ENCODE results near the gene MAGI2. TPM values are rescaled to one million over a fixed set of nuclear protein-coding genes. Genes with fewer than 3 reads are reported as not detected.

The MAGI2 gene
- polyA plus RNA-seq, 2 donors = 0.67 to 0.79 TPM

DNA sequence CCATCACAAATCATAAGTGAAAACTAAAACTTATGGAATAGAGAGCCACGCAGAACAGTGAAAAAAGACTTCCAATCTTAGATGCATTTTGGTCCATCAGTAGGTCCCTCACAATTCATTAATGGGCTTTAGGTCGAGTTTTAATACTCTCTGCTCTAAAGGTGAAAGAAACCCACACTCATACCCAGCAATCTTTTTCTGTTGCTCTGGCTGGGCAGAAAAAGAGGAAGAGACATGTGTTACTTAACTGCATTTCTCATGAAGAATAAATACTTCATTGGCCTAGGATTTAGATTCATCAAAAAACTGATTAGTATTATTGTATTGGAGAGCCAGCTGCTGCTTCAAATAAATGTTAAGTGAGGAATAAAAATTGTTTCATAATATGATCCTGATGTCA lies 1009.2 kb downstream of the MAGI2 start:
- no peaks in the 10 kb centered on the region for H3K27me3 ChIP-seq (ENCODE audit: control insufficient read depth in 1 of 2, insufficient read depth in 2 of 2, low read length in 2 of 2)
- 63 to 79% methylated on average over 2 of the region's 2 CpGs for WGBS, 2 donors
- H3K36me3 ChIP-seq (ENCODE audit: control insufficient read depth in 2 of 2, insufficient read depth in 2 of 2, low read length in 1 of 2) = no peaks in the 10 kb centered on the region
- no peak overlapping the region for H3K27ac ChIP-seq (ENCODE audit: low read depth in 2 of 2, low read length in 1 of 2)
- H3K4me1 ChIP-seq (ENCODE audit: control insufficient read depth in 2 of 2, insufficient read depth in 2 of 2, low read length in 1 of 2) = no peaks in the 10 kb centered on the region
- H3K4me3 ChIP-seq (ENCODE audit: low read depth in 1 of 2, low read length in 2 of 2) = no peak overlapping the region
- H3K9me3 ChIP-seq (ENCODE audit: control insufficient read depth in 2 of 2, insufficient read depth in 1 of 2, low read depth in 1 of 2, low read length in 1 of 2) = no peaks in the 10 kb centered on the region

- Histone ChIP-seq H3K4me3 (ENCODE audit: low read depth in 1 of 2, low read length in 2 of 2) (no peak overlapping the region), H3K27me3 (ENCODE audit: control insufficient read depth in 1 of 2, insufficient read depth in 2 of 2, low read length in 2 of 2) (no peaks in the 10 kb centered on the region), H3K27ac (ENCODE audit: low read depth in 2 of 2, low read length in 1 of 2) (no peak overlapping the region), H3K36me3 (ENCODE audit: control insufficient read depth in 2 of 2, insufficient read depth in 2 of 2, low read length in 1 of 2) (no peaks in the 10 kb centered on the region), H3K9me3 (ENCODE audit: control insufficient read depth in 2 of 2, insufficient read depth in 1 of 2, low read depth in 1 of 2, low read length in 1 of 2) (no peaks in the 10 kb centered on the region), H3K4me1 (ENCODE audit: control insufficient read depth in 2 of 2, insufficient read depth in 2 of 2, low read length in 1 of 2) (no peaks in the 10 kb centered on the region)
- WGBS, 2 donors = 67 to 69% methylated on average over 4 of the region's 4 CpGs
Measured at GRCh38 chr7:78443811-78444210, 1009.7 kb downstream of the MAGI2 start.

DNA sequence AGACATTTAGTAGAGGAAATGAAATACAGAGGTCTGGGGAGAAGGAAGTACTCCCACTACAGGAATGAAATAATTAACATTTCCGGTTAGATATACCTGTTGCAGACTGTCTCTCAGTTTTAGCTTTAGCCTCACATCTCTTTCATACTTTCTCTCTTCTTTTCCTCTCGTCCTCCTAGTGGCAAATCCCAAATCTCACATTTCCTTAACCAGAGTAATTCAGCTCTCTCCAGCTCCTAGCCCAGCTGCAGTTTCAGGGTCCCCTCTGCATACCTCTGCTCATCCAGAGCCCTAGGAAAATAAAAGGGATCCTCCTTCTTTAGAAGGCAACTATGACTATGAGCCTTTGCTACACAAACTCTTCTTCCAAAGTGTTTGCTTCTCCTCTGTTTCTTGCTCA lies 1011.7 kb downstream of the MAGI2 start:
- no peak overlapping the region for H3K27ac ChIP-seq (ENCODE audit: low read depth in 2 of 2, low read length in 1 of 2)
- H3K9me3 ChIP-seq (ENCODE audit: control insufficient read depth in 2 of 2, insufficient read depth in 1 of 2, low read depth in 1 of 2, low read length in 1 of 2) = no peaks in the 10 kb centered on the region
- no peaks in the 10 kb centered on the region for H3K27me3 ChIP-seq (ENCODE audit: control insufficient read depth in 1 of 2, insufficient read depth in 2 of 2, low read length in 2 of 2)
- no peaks in the 10 kb centered on the region for H3K4me1 ChIP-seq (ENCODE audit: control insufficient read depth in 2 of 2, insufficient read depth in 2 of 2, low read length in 1 of 2)
- H3K36me3 ChIP-seq (ENCODE audit: control insufficient read depth in 2 of 2, insufficient read depth in 2 of 2, low read length in 1 of 2) = no peaks in the 10 kb centered on the region
- H3K4me3 ChIP-seq (ENCODE audit: low read depth in 1 of 2, low read length in 2 of 2) = no peak overlapping the region
- 73 to 87% methylated on average over 2 of the region's 2 CpGs for WGBS, 2 donors

- Histone ChIP-seq H3K36me3 (ENCODE audit: control insufficient read depth in 2 of 2, insufficient read depth in 2 of 2, low read length in 1 of 2) (no peaks in the 10 kb centered on the region), H3K4me3 (ENCODE audit: low read depth in 1 of 2, low read length in 2 of 2) (no peak overlapping the region), H3K27ac (ENCODE audit: low read depth in 2 of 2, low read length in 1 of 2) (no peak overlapping the region), H3K4me1 (ENCODE audit: control insufficient read depth in 2 of 2, insufficient read depth in 2 of 2, low read length in 1 of 2) (no peaks in the 10 kb centered on the region), H3K27me3 (ENCODE audit: control insufficient read depth in 1 of 2, insufficient read depth in 2 of 2, low read length in 2 of 2) (no peaks in the 10 kb centered on the region), H3K9me3 (ENCODE audit: control insufficient read depth in 2 of 2, insufficient read depth in 1 of 2, low read depth in 1 of 2, low read length in 1 of 2) (no peaks in the 10 kb centered on the region)
- WGBS, 2 donors = 67 to 77% methylated on average over 7 of the region's 7 CpGs
Measured at GRCh38 chr7:78438433-78438832, 1015.0 kb downstream of the MAGI2 start.

DNA sequence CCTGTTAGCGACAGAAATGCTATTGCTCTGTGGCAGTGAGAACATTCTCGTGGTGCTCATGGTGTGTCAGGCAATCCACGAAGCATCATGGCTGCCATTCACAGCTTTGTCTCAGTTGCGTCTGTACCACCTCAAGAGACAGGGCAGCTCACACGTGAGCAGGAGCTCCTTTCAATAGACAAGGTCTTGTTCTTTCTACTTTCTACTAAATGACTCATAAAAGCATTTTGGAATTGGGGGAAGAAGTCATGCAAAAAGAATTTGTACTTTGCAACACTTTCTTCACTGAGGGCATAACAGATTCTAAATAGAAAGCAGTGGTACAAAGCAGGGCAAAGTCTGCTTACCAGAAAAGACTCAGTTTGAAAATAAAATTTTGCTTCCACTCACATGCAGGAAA lies 1016.3 kb downstream of the MAGI2 start:
- no peaks in the 10 kb centered on the region for H3K27me3 ChIP-seq (ENCODE audit: control insufficient read depth in 1 of 2, insufficient read depth in 2 of 2, low read length in 2 of 2)
- H3K9me3 ChIP-seq (ENCODE audit: control insufficient read depth in 2 of 2, insufficient read depth in 1 of 2, low read depth in 1 of 2, low read length in 1 of 2) = no peaks in the 10 kb centered on the region
- H3K4me1 ChIP-seq (ENCODE audit: control insufficient read depth in 2 of 2, insufficient read depth in 2 of 2, low read length in 1 of 2) = no peaks in the 10 kb centered on the region
- H3K36me3 ChIP-seq (ENCODE audit: control insufficient read depth in 2 of 2, insufficient read depth in 2 of 2, low read length in 1 of 2) = no peaks in the 10 kb centered on the region
- WGBS, 2 donors = 64 to 69% methylated on average over 5 of the region's 5 CpGs
- H3K27ac ChIP-seq (ENCODE audit: low read depth in 2 of 2, low read length in 1 of 2) = no peak overlapping the region
- no peak overlapping the region for H3K4me3 ChIP-seq (ENCODE audit: low read depth in 1 of 2, low read length in 2 of 2)

DNA sequence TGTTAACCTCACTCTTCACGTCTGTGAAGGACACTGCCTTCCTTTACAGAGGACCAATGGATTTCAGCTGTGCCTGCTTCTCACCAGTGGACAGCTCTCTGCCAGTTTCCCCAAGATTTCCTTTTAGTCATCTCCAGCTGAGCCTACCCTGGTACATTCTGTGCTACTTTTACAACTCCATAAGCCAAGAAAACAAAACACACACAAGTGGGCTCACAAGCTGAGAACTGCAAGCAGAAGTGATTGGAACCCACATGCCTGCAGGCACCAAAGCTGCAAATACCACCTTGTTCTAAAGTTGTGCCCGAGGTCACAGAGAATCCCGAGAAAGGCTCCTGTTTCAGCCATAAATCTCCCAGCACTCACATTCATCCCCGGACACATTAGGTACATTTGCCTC lies 1018.1 kb downstream of the MAGI2 start:
- WGBS, 2 donors = 70 to 80% methylated on average over 4 of the region's 4 CpGs
- Histone ChIP-seq H3K4me1 (ENCODE audit: control insufficient read depth in 2 of 2, insufficient read depth in 2 of 2, low read length in 1 of 2) (no peaks in the 10 kb centered on the region), H3K4me3 (ENCODE audit: low read depth in 1 of 2, low read length in 2 of 2) (no peak overlapping the region), H3K27ac (ENCODE audit: low read depth in 2 of 2, low read length in 1 of 2) (no peak overlapping the region), H3K27me3 (ENCODE audit: control insufficient read depth in 1 of 2, insufficient read depth in 2 of 2, low read length in 2 of 2) (no peaks in the 10 kb centered on the region), H3K9me3 (ENCODE audit: control insufficient read depth in 2 of 2, insufficient read depth in 1 of 2, low read depth in 1 of 2, low read length in 1 of 2) (no peaks in the 10 kb centered on the region), H3K36me3 (ENCODE audit: control insufficient read depth in 2 of 2, insufficient read depth in 2 of 2, low read length in 1 of 2) (no peaks in the 10 kb centered on the region)

GRCh38 chr7:78434281-78434680 lies 1019.2 kb downstream of the MAGI2 start:
- H3K4me3 ChIP-seq (ENCODE audit: low read depth in 1 of 2, low read length in 2 of 2) = no peak overlapping the region
- no peaks in the 10 kb centered on the region for H3K4me1 ChIP-seq (ENCODE audit: control insufficient read depth in 2 of 2, insufficient read depth in 2 of 2, low read length in 1 of 2)
- WGBS, 2 donors = 91 to 95% methylated on average over 1 of the region's 1 CpG
- no peaks in the 10 kb centered on the region for H3K36me3 ChIP-seq (ENCODE audit: control insufficient read depth in 2 of 2, insufficient read depth in 2 of 2, low read length in 1 of 2)
- no peaks in the 10 kb centered on the region for H3K27me3 ChIP-seq (ENCODE audit: control insufficient read depth in 1 of 2, insufficient read depth in 2 of 2, low read length in 2 of 2)
- H3K9me3 ChIP-seq (ENCODE audit: control insufficient read depth in 2 of 2, insufficient read depth in 1 of 2, low read depth in 1 of 2, low read length in 1 of 2) = no peaks in the 10 kb centered on the region
- H3K27ac ChIP-seq (ENCODE audit: low read depth in 2 of 2, low read length in 1 of 2) = no peak overlapping the region

- Histone ChIP-seq H3K4me3 (ENCODE audit: low read depth in 1 of 2, low read length in 2 of 2) (no peak overlapping the region), H3K27me3 (ENCODE audit: control insufficient read depth in 1 of 2, insufficient read depth in 2 of 2, low read length in 2 of 2) (no peaks in the 10 kb centered on the region), H3K36me3 (ENCODE audit: control insufficient read depth in 2 of 2, insufficient read depth in 2 of 2, low read length in 1 of 2) (no peaks in the 10 kb centered on the region), H3K9me3 (ENCODE audit: control insufficient read depth in 2 of 2, insufficient read depth in 1 of 2, low read depth in 1 of 2, low read length in 1 of 2) (no peaks in the 10 kb centered on the region), H3K27ac (ENCODE audit: low read depth in 2 of 2, low read length in 1 of 2) (no peak overlapping the region), H3K4me1 (ENCODE audit: control insufficient read depth in 2 of 2, insufficient read depth in 2 of 2, low read length in 1 of 2) (no peaks in the 10 kb centered on the region)
- 70 to 82% methylated on average over 3 of the region's 3 CpGs for WGBS, 2 donors
Measured at GRCh38 chr7:78433421-78433820, 1020.0 kb downstream of the MAGI2 start.

GRCh38 chr7:78429878-78430277 lies 1023.6 kb downstream of the MAGI2 start:
- Histone ChIP-seq H3K9me3 (ENCODE audit: control insufficient read depth in 2 of 2, insufficient read depth in 1 of 2, low read depth in 1 of 2, low read length in 1 of 2) (no peaks in the 10 kb centered on the region), H3K27ac (ENCODE audit: low read depth in 2 of 2, low read length in 1 of 2) (no peak overlapping the region), H3K4me1 (ENCODE audit: control insufficient read depth in 2 of 2, insufficient read depth in 2 of 2, low read length in 1 of 2) (no peaks in the 10 kb centered on the region), H3K4me3 (ENCODE audit: low read depth in 1 of 2, low read length in 2 of 2) (no peak overlapping the region), H3K27me3 (ENCODE audit: control insufficient read depth in 1 of 2, insufficient read depth in 2 of 2, low read length in 2 of 2) (no peaks in the 10 kb centered on the region), H3K36me3 (ENCODE audit: control insufficient read depth in 2 of 2, insufficient read depth in 2 of 2, low read length in 1 of 2) (no peaks in the 10 kb centered on the region)
- 68 to 75% methylated on average over 1 of the region's 1 CpG for WGBS, 2 donors

GRCh38 chr7:78427209-78427608 lies 1026.3 kb downstream of the MAGI2 start:
- H3K27me3 ChIP-seq (ENCODE audit: control insufficient read depth in 1 of 2, insufficient read depth in 2 of 2, low read length in 2 of 2) = no peaks in the 10 kb centered on the region
- no peaks in the 10 kb centered on the region for H3K4me1 ChIP-seq (ENCODE audit: control insufficient read depth in 2 of 2, insufficient read depth in 2 of 2, low read length in 1 of 2)
- no peak overlapping the region for H3K27ac ChIP-seq (ENCODE audit: low read depth in 2 of 2, low read length in 1 of 2)
- H3K36me3 ChIP-seq (ENCODE audit: control insufficient read depth in 2 of 2, insufficient read depth in 2 of 2, low read length in 1 of 2) = no peaks in the 10 kb centered on the region
- peaks cover 0 to 3% of the 10 kb centered on the region in 2 donors for H3K9me3 ChIP-seq (ENCODE audit: control insufficient read depth in 2 of 2, insufficient read depth in 1 of 2, low read depth in 1 of 2, low read length in 1 of 2)
- 57 to 59% methylated on average over 1 of the region's 1 CpG for WGBS, 2 donors
- no peak overlapping the region for H3K4me3 ChIP-seq (ENCODE audit: low read depth in 1 of 2, low read length in 2 of 2)
